Measurements from ENCODE around the gene RAD51B. TPM values are rescaled to one million over a fixed set of nuclear protein-coding genes. Genes with fewer than 3 reads are reported as not detected.

The RAD51B gene
- total RNA-seq, 6 donors from 2014 or later = 10.6 to 63.9 (median 18.4) TPM

DNA sequence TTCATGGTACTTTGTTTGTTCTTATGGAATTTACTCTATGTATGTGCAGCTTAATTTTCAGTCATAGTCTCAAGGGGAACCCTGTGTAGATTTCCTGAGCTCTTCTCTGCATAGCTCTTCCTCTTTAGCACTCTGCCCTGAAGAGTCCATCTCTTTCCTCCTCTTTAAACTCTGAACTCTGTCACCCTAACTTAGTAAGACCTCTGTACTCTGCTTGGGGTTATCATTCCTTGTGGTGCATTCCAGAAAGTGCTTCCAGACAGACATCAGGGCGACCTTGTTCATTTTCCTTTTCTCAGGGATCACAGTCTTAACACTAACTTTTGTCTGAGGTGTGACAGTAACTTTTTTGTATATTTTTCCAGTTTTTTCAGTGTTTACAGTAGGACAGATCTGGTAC lies 179.3 kb downstream of the RAD51B start:
- DNase-seq = no peak

DNA sequence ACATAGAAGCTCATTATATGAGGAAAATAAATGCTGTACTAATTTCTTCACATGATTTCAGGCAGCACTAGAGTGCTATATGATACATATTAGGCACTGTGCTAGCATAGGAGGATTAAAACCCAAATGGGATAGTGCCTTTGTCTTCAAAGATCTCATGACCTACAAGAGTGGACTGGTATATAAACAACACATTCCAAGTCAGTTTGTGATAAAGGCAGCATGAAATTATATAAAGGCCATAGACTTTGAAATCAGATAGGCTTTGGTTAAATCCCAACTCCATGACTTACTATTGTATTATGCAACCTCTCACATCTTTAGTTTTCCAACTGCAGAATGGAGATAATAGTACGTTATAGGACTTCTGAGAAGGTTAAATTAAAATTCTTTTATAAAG lies 179.7 kb downstream of the RAD51B start:
- Histone ChIP-seq H3K36me3 (no peaks in the 10 kb centered on the region), H3K27ac (no peak overlapping the region), H3K27me3 (no peaks in the 10 kb centered on the region), H3K4me3 (no peak overlapping the region), H3K4me1 (no peaks in the 10 kb centered on the region), H3K9me3 (no peaks in the 10 kb centered on the region)
- no peak for TF ChIP-seq POLR2AphosphoS5 (IDR thresholded peaks at IDR 0.05)
- TF ChIP-seq, protein P1, sequence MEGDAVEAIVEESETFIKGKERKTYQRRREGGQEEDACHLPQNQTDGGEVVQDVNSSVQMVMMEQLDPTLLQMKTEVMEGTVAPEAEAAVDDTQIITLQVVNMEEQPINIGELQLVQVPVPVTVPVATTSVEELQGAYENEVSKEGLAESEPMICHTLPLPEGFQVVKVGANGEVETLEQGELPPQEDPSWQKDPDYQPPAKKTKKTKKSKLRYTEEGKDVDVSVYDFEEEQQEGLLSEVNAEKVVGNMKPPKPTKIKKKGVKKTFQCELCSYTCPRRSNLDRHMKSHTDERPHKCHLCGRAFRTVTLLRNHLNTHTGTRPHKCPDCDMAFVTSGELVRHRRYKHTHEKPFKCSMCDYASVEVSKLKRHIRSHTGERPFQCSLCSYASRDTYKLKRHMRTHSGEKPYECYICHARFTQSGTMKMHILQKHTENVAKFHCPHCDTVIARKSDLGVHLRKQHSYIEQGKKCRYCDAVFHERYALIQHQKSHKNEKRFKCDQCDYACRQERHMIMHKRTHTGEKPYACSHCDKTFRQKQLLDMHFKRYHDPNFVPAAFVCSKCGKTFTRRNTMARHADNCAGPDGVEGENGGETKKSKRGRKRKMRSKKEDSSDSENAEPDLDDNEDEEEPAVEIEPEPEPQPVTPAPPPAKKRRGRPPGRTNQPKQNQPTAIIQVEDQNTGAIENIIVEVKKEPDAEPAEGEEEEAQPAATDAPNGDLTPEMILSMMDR (IDR thresholded peaks at IDR 0.05) = no peak
- no peak for TF ChIP-seq POLR2A (IDR thresholded peaks at IDR 0.05)
- TF ChIP-seq EP300 (IDR thresholded peaks at IDR 0.05) = no peak
- DNase-seq = no peak
- WGBS, 2 donors = 0 to 76% methylated on average over 1 of the region's 1 CpG
- peak in 1 of 2 donors; percentile 21 for ATAC-seq (ENCODE audit: low FRiP score in 2 of 2)

More for the DNA sequence above, 179.3 kb downstream of the RAD51B start:
- Histone ChIP-seq H3K9me3 (no peaks in the 10 kb centered on the region), H3K4me1 (no peaks in the 10 kb centered on the region), H3K4me3 (no peak overlapping the region), H3K36me3 (no peaks in the 10 kb centered on the region), H3K27me3 (no peaks in the 10 kb centered on the region), H3K27ac (no peak overlapping the region)
- no peak for ATAC-seq (ENCODE audit: low FRiP score in 2 of 2)
- 82 to 93% methylated on average over 1 of the region's 1 CpG for WGBS, 2 donors
- TF ChIP-seq EP300 (IDR thresholded peaks at IDR 0.05) (no peak), POLR2AphosphoS5 (IDR thresholded peaks at IDR 0.05) (no peak), POLR2A (IDR thresholded peaks at IDR 0.05) (no peak)
- TF ChIP-seq, protein P1 (IDR thresholded peaks at IDR 0.05) = no peak

DNA sequence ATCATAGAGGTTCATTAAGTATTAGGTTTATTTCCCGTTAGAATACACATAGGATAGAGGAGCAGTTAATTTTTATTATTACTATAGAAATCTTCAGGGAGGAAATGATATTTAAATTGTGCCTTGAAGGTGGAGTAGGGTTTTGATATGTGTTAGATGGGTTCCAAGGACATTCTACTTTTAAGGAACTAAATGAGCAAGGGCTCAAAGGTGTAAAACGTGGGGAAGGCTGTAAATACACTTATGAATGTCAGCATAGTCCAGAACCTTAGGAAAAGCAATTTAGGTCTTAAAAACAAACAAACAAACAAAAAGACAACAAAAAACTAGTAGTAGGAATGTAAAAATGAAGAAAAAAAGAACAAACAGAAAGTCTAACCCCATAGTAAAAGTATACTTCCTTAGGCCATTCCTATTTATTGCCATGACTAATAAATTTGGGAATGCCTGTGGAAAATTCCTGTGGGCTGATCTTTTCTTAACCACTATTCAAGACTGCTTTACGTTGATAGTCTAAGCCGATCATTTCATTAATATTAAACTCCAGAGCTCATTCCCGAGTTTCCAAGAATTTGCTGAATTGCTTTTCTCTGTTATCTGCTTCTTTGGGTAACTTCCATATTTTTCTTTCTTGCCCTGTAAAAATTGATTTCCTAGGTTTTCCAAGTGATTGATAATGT lies 180.3 kb downstream of the RAD51B start:
- DNase-seq (no peak), ATAC-seq (ENCODE audit: low FRiP score in 2 of 2) (peak in 1 of 2 donors; percentile 65)
- WGBS, 2 donors = 78 to 82% methylated on average over 5 of the region's 5 CpGs

DNA sequence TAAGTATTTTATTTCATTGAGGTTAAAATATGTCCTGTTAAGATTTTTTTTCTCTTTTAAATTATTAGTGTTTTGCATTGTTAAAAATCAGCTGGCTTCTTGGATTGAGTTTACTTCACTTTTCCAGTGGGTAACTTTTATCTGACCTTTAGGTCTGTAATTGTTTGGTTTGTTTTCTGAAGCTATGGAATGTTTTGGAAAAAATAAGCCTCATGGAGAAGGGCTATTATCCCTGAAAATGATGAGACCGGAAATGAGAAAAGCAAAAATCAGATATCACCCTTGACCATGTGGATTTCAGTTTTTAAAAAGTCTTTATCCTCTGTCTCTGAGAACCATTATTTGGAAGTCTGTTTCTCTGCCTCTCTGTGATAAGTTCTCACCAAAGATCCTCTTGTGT lies 180.9 kb downstream of the RAD51B start:
- Histone ChIP-seq H3K9me3 (no peaks in the 10 kb centered on the region), H3K27me3 (no peaks in the 10 kb centered on the region), H3K4me1 (no peaks in the 10 kb centered on the region), H3K4me3 (no peak overlapping the region), H3K27ac (no peak overlapping the region), H3K36me3 (no peaks in the 10 kb centered on the region)
- TF ChIP-seq, protein P1 (IDR thresholded peaks at IDR 0.05) = no peak
- no peak for TF ChIP-seq POLR2AphosphoS5 (IDR thresholded peaks at IDR 0.05)
- no peak for DNase-seq
- no peak for ATAC-seq (ENCODE audit: low FRiP score in 2 of 2)
- WGBS, 2 donors = 77 to 79% methylated on average over 1 of the region's 1 CpG

More for the DNA sequence above, 180.3 kb downstream of the RAD51B start:
- no peaks in the 10 kb centered on the region for H3K27me3 ChIP-seq
- H3K27ac ChIP-seq = no peak overlapping the region
- no peaks in the 10 kb centered on the region for H3K36me3 ChIP-seq
- no peaks in the 10 kb centered on the region for H3K4me1 ChIP-seq
- no peak for TF ChIP-seq POLR2AphosphoS5 (IDR thresholded peaks at IDR 0.05)
- TF ChIP-seq, protein P1 (IDR thresholded peaks at IDR 0.05) = no peak
- no peak for TF ChIP-seq POLR2A (IDR thresholded peaks at IDR 0.05)
- no peak for TF ChIP-seq EP300 (IDR thresholded peaks at IDR 0.05)
- H3K4me3 ChIP-seq = no peak overlapping the region
- no peaks in the 10 kb centered on the region for H3K9me3 ChIP-seq

DNA sequence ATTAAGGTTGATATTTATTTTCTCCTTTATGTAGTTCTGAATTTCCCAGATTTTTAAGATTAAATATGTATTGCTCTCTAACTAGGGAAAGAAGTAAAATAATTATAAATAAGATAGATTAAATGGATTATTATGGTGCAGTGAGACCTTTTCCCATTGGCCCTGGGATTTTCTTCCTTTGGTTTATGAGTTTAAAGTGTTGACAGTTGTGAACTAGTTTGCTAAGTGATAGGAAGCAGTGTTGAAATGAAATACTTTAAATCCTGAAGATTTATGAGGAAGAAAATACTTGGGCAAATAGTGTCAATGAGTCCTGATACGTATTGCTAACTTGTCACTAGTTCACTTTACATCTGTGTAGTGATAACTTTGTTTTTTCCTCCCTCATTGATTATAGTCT lies 188.9 kb downstream of the RAD51B start:
- Histone ChIP-seq H3K4me3 (no peak overlapping the region), H3K4me1 (peaks cover 0 to 3% (median 0%) of the 10 kb centered on the region in 4 donors), H3K27me3 (no peaks in the 10 kb centered on the region), H3K9me3 (no peaks in the 10 kb centered on the region), H3K27ac (no peak overlapping the region), H3K36me3 (no peaks in the 10 kb centered on the region)
- ATAC-seq (ENCODE audit: low FRiP score in 2 of 2) = no peak
- TF ChIP-seq, protein P1 (IDR thresholded peaks at IDR 0.05) = no peak
- no peak for TF ChIP-seq EP300 (IDR thresholded peaks at IDR 0.05)
- TF ChIP-seq POLR2A (IDR thresholded peaks at IDR 0.05) = no peak
- TF ChIP-seq POLR2AphosphoS5 (IDR thresholded peaks at IDR 0.05) = no peak
- DNase-seq = no peak
- 77 to 83% methylated on average over 1 of the region's 1 CpG for WGBS, 2 donors

Measured in upper lobe of left lung (tissue), 6 donors.